ENCODE results near the gene USP17L24. TPM values are rescaled to one million over a fixed set of nuclear protein-coding genes. Genes with fewer than 3 reads are reported as not detected.
"Not testable (repeated sequence)": the region's sequence is repeated elsewhere in the genome, so short reads cannot be mapped to it uniquely, and the experiment has no call there.

The USP17L24 gene
- not detected in 2 replicates for polyA plus RNA-seq (2011; rRNA removed)
- polyA minus RNA-seq (2011; rRNA and poly(A)+ RNA removed): not detected in 2 replicates

GRCh38 chr4:9324865-9325264 lies at the start of gene USP17L24:
Gene USP17L24 (plus strand): TSS chr4:9325165. CDS start chr4:9325165, 0 bp downstream.
- DNase-seq (ENCODE audit: low read depth); POLR2A ChIA-PET; H3K27me3 ChIP-seq (ENCODE audit: control insufficient read depth, insufficient read depth, low read length); CTCF ChIA-PET; H3K4me3 ChIP-seq (ENCODE audit: low read depth, low read length); H3K36me3 ChIP-seq (ENCODE audit: control insufficient read depth, insufficient read depth, low read length): not testable (repeated sequence)

GRCh38 chr4:9324191-9324590 lies 774 bp upstream of the USP17L24 start:
- H3K27me3 ChIP-seq (ENCODE audit: control insufficient read depth, insufficient read depth, low read length); CTCF ChIA-PET; DNase-seq (ENCODE audit: low read depth); POLR2A ChIA-PET; H3K4me3 ChIP-seq (ENCODE audit: low read depth, low read length); H3K36me3 ChIP-seq (ENCODE audit: control insufficient read depth, insufficient read depth, low read length): not testable (repeated sequence)

DNA sequence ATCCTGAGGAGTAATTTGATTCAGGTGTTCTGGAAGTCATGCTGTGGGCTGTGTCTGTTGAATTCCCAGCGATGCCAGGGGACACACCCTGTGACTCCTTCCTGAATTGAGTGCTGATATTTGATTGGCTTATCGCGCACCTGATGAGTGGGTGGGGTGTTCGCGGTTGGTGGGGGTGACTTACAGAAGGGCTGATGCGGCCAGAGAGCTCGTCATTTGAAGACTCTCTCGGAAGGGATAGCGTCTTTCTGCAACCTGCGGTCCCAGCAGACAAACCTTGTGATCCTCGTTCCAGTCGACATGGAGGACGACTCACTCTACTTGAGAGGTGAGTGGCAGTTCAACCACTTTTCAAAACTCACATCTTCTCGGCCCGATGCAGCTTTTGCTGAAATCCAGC lies 4.6 kb downstream of the USP17L24 start, which contains the start of gene USP17L25:
USP17L25 (plus strand) TSS at position 301 of the 400 bp plus-strand sequence; CDS start at position 301, 0 bp downstream.
- POLR2A ChIA-PET; DNase-seq (ENCODE audit: low read depth); H3K4me3 ChIP-seq (ENCODE audit: low read depth, low read length); CTCF ChIA-PET; H3K36me3 ChIP-seq (ENCODE audit: control insufficient read depth, insufficient read depth, low read length); H3K27me3 ChIP-seq (ENCODE audit: control insufficient read depth, insufficient read depth, low read length): not testable (repeated sequence)

- DNase-seq (ENCODE audit: low read depth); POLR2A ChIA-PET; CTCF ChIA-PET; H3K4me3 ChIP-seq (ENCODE audit: low read depth, low read length); H3K27me3 ChIP-seq (ENCODE audit: control insufficient read depth, insufficient read depth, low read length); H3K36me3 ChIP-seq (ENCODE audit: control insufficient read depth, insufficient read depth, low read length): not testable (repeated sequence)
These were observed 9.4 kb downstream of the USP17L24 start, which contains the start of gene USP17L26 for GRCh38 chr4:9334358-9334757. Gene USP17L26 (plus strand): TSS chr4:9334658. CDS start chr4:9334658, 0 bp downstream.

DNA sequence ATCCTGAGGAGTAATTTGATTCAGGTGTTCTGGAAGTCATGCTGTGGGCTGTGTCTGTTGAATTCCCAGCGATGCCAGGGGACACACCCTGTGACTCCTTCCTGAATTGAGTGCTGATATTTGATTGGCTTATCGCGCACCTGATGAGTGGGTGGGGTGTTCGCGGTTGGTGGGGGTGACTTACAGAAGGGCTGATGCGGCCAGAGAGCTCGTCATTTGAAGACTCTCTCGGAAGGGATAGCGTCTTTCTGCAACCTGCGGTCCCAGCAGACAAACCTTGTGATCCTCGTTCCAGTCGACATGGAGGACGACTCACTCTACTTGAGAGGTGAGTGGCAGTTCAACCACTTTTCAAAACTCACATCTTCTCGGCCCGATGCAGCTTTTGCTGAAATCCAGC lies 14.1 kb downstream of the USP17L24 start, which contains the start of gene USP17L5:
USP17L5 (plus strand) TSS at position 301 of the 400 bp plus-strand sequence; CDS start at position 301, 0 bp downstream.
- CTCF ChIA-PET; H3K36me3 ChIP-seq (ENCODE audit: control insufficient read depth, insufficient read depth, low read length); H3K4me3 ChIP-seq (ENCODE audit: low read depth, low read length); POLR2A ChIA-PET; H3K27me3 ChIP-seq (ENCODE audit: control insufficient read depth, insufficient read depth, low read length); DNase-seq (ENCODE audit: low read depth): not testable (repeated sequence)

- CTCF ChIA-PET; H3K4me3 ChIP-seq (ENCODE audit: low read depth, low read length); POLR2A ChIA-PET; H3K36me3 ChIP-seq (ENCODE audit: control insufficient read depth, insufficient read depth, low read length); DNase-seq (ENCODE audit: low read depth); H3K27me3 ChIP-seq (ENCODE audit: control insufficient read depth, insufficient read depth, low read length): not testable (repeated sequence)
These were observed 18.9 kb downstream of the USP17L24 start, which contains the start of gene USP17L27 for GRCh38 chr4:9343848-9344247. Gene USP17L27 (plus strand): TSS chr4:9344148. CDS start chr4:9344148, 0 bp downstream.

DNA sequence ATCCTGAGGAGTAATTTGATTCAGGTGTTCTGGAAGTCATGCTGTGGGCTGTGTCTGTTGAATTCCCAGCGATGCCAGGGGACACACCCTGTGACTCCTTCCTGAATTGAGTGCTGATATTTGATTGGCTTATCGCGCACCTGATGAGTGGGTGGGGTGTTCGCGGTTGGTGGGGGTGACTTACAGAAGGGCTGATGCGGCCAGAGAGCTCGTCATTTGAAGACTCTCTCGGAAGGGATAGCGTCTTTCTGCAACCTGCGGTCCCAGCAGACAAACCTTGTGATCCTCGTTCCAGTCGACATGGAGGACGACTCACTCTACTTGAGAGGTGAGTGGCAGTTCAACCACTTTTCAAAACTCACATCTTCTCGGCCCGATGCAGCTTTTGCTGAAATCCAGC lies 23.6 kb downstream of the USP17L24 start, which contains the start of gene USP17L28:
USP17L28 (plus strand) TSS at position 301 of the 400 bp plus-strand sequence; CDS start at position 301, 0 bp downstream.
- H3K27me3 ChIP-seq (ENCODE audit: control insufficient read depth, insufficient read depth, low read length); CTCF ChIA-PET; POLR2A ChIA-PET; H3K36me3 ChIP-seq (ENCODE audit: control insufficient read depth, insufficient read depth, low read length); H3K4me3 ChIP-seq (ENCODE audit: low read depth, low read length); DNase-seq (ENCODE audit: low read depth): not testable (repeated sequence)

GRCh38 chr4:9350866-9351265 lies 25.9 kb downstream of the USP17L24 start:
- H3K27me3 ChIP-seq (ENCODE audit: control insufficient read depth, insufficient read depth, low read length); CTCF ChIA-PET; H3K36me3 ChIP-seq (ENCODE audit: control insufficient read depth, insufficient read depth, low read length); DNase-seq (ENCODE audit: low read depth); H3K4me3 ChIP-seq (ENCODE audit: low read depth, low read length); POLR2A ChIA-PET: not testable (repeated sequence)

DNA sequence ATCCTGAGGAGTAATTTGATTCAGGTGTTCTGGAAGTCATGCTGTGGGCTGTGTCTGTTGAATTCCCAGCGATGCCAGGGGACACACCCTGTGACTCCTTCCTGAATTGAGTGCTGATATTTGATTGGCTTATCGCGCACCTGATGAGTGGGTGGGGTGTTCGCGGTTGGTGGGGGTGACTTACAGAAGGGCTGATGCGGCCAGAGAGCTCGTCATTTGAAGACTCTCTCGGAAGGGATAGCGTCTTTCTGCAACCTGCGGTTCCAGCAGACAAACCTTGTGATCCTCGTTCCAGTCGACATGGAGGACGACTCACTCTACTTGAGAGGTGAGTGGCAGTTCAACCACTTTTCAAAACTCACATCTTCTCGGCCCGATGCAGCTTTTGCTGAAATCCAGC lies 28.4 kb downstream of the USP17L24 start, which contains the start of gene USP17L29:
USP17L29 (plus strand) TSS at position 301 of the 400 bp plus-strand sequence; CDS start at position 301, 0 bp downstream.
- H3K4me3 ChIP-seq (ENCODE audit: low read depth, low read length); DNase-seq (ENCODE audit: low read depth); CTCF ChIA-PET; H3K27me3 ChIP-seq (ENCODE audit: control insufficient read depth, insufficient read depth, low read length); POLR2A ChIA-PET; H3K36me3 ChIP-seq (ENCODE audit: control insufficient read depth, insufficient read depth, low read length): not testable (repeated sequence)

DNA sequence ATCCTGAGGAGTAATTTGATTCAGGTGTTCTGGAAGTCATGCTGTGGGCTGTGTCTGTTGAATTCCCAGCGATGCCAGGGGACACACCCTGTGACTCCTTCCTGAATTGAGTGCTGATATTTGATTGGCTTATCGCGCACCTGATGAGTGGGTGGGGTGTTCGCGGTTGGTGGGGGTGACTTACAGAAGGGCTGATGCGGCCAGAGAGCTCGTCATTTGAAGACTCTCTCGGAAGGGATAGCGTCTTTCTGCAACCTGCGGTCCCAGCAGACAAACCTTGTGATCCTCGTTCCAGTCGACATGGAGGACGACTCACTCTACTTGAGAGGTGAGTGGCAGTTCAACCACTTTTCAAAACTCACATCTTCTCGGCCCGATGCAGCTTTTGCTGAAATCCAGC lies 37.9 kb downstream of the USP17L24 start, which contains the start of gene USP17L30:
USP17L30 (plus strand) TSS at position 301 of the 400 bp plus-strand sequence; CDS start at position 301, 0 bp downstream.
- DNase-seq (ENCODE audit: low read depth); CTCF ChIA-PET; H3K27me3 ChIP-seq (ENCODE audit: control insufficient read depth, insufficient read depth, low read length); H3K36me3 ChIP-seq (ENCODE audit: control insufficient read depth, insufficient read depth, low read length); POLR2A ChIA-PET; H3K4me3 ChIP-seq (ENCODE audit: low read depth, low read length): not testable (repeated sequence)

Other genes starting within 250 kb of the USP17L24 start
- not detected in 2 replicates for gene FAM90A26, start 154.8 kb upstream of the USP17L24 start, polyA plus RNA-seq (2011; rRNA removed)
- gene USP17L10, start 114.5 kb upstream of the USP17L24 start, polyA plus RNA-seq (2011; rRNA removed): not detected in 2 replicates
- not detected in 2 replicates for gene USP17L11, start 109.8 kb upstream of the USP17L24 start, polyA plus RNA-seq (2011; rRNA removed)
- gene USP17L12, start 105.0 kb upstream of the USP17L24 start, polyA plus RNA-seq (2011; rRNA removed): not detected in 2 replicates
- gene USP17L13, start 100.3 kb upstream of the USP17L24 start, polyA plus RNA-seq (2011; rRNA removed): not detected in 2 replicates
- not detected in 2 replicates for gene USP17L15, start 90.8 kb upstream of the USP17L24 start, polyA plus RNA-seq (2011; rRNA removed)
- not detected in 2 replicates for gene USP17L17, start 81.3 kb upstream of the USP17L24 start, polyA plus RNA-seq (2011; rRNA removed)
- not detected in 2 replicates for gene USP17L18, start 76.5 kb upstream of the USP17L24 start, polyA plus RNA-seq (2011; rRNA removed)
- gene USP17L19, start 71.8 kb upstream of the USP17L24 start, polyA plus RNA-seq (2011; rRNA removed): not detected in 2 replicates
- gene USP17L20, start 67.0 kb upstream of the USP17L24 start, polyA plus RNA-seq (2011; rRNA removed): not detected in 2 replicates
- gene USP17L21, start 62.3 kb upstream of the USP17L24 start, polyA plus RNA-seq (2011; rRNA removed): not detected in 2 replicates
- gene USP17L22, start 57.5 kb upstream of the USP17L24 start, polyA plus RNA-seq (2011; rRNA removed): not detected in 2 replicates
- gene USP17L25, start 4.7 kb downstream of the USP17L24 start, polyA plus RNA-seq (2011; rRNA removed): not detected in 2 replicates
- not detected in 2 replicates for gene USP17L26, start 9.5 kb downstream of the USP17L24 start, polyA plus RNA-seq (2011; rRNA removed)
- not detected in 2 replicates for gene USP17L5, start 14.2 kb downstream of the USP17L24 start, polyA plus RNA-seq (2011; rRNA removed)
- not detected in 2 replicates for gene USP17L27, start 19.0 kb downstream of the USP17L24 start, polyA plus RNA-seq (2011; rRNA removed)
- gene USP17L28, start 23.7 kb downstream of the USP17L24 start, polyA plus RNA-seq (2011; rRNA removed): not detected in 2 replicates
- gene USP17L29, start 28.5 kb downstream of the USP17L24 start, polyA plus RNA-seq (2011; rRNA removed): not detected in 2 replicates
- gene USP17L30, start 38.0 kb downstream of the USP17L24 start, polyA plus RNA-seq (2011; rRNA removed): not detected in 2 replicates
- not detected in 2 replicates for gene DEFB131A, start 119.2 kb downstream of the USP17L24 start, polyA plus RNA-seq (2011; rRNA removed)